ENCODE results near the gene SLC2A11.

Gene SLC2A11, protein sequence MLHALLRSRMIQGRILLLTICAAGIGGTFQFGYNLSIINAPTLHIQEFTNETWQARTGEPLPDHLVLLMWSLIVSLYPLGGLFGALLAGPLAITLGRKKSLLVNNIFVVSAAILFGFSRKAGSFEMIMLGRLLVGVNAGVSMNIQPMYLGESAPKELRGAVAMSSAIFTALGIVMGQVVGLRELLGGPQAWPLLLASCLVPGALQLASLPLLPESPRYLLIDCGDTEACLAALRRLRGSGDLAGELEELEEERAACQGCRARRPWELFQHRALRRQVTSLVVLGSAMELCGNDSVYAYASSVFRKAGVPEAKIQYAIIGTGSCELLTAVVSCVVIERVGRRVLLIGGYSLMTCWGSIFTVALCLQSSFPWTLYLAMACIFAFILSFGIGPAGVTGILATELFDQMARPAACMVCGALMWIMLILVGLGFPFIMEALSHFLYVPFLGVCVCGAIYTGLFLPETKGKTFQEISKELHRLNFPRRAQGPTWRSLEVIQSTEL

DNA sequence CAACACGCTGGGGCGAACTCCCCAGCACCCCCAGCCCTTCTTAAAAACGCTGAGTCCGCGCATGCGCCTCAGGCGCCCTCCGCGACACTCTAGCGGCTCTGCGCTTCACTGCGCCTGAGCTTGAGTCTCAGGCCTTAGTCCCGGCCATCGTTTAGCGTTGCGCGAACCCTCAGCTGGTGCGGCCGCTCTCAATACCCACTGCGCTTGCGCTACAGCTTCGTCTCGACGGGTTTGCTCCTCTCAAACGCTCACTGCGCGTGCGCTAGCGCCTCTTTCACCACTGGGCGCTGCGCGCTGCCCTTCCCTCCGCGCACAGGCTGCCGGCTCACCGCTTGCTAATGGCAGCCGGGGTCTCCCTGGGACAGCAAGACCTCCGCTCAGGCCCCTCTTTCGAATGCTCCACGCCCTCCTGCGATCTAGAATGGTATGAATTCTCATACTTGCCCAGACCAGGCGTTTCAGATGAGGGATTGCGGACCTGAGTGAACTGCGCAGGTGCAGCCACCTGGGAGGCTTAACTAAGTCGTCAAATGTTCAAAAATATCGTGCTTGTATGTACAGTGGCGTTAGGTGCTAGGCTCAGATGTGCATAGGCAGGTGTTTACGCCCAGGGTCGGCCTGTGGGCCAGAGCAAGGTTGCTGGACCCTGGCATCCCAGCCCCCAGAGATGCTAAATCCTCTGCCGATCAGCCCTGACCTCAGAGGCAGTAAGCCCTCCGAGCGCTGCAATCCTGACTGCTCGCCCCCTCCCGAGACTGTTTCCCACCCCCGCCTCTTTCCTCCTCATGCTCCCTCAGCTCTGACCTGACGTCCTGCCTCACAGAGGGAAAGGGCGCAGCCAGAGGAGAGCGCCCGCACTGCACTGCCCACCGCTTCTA, at the start of gene SLC2A11:
SLC2A11 (plus strand) TSS at position 270 of the 878 bp plus-strand sequence; CDS start at position 395, 125 bp downstream.
- TF ChIP-seq, protein P1, sequence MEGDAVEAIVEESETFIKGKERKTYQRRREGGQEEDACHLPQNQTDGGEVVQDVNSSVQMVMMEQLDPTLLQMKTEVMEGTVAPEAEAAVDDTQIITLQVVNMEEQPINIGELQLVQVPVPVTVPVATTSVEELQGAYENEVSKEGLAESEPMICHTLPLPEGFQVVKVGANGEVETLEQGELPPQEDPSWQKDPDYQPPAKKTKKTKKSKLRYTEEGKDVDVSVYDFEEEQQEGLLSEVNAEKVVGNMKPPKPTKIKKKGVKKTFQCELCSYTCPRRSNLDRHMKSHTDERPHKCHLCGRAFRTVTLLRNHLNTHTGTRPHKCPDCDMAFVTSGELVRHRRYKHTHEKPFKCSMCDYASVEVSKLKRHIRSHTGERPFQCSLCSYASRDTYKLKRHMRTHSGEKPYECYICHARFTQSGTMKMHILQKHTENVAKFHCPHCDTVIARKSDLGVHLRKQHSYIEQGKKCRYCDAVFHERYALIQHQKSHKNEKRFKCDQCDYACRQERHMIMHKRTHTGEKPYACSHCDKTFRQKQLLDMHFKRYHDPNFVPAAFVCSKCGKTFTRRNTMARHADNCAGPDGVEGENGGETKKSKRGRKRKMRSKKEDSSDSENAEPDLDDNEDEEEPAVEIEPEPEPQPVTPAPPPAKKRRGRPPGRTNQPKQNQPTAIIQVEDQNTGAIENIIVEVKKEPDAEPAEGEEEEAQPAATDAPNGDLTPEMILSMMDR (conservative IDR thresholded peaks at IDR 0.05; ENCODE audit: low read length) = peak; percentile 39
- peak within 1 kb of the TSS; percentile 83 for H3K4me3 ChIP-seq (ENCODE audit: low read length)
- peak; percentile 96 for DNase-seq (ENCODE audit: low read depth)

DNA sequence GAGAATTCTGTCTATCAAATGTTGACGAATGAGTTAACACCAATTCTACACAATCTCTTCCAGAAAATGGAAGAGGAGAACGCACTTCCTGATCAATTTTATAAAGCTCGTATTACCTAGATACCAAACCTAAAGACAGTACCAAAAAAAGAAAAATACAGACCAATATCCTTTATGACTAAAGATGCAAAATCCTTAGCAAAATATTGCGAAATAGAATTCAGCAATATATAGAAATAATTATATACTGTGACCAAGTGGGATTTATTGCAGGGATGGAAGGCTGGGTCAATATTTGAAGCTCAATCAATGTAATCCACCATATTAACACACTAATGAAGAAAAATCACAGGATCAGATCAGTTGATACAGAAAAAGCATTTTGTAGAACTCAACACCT, 45.3 kb upstream of the SLC2A11 start:
- TF ChIP-seq, protein P1 (conservative IDR thresholded peaks at IDR 0.05; ENCODE audit: low read length) = no peak
- no peak for DNase-seq (ENCODE audit: low read depth)
- no peak overlapping the region for H3K4me3 ChIP-seq (ENCODE audit: low read length)

DNA sequence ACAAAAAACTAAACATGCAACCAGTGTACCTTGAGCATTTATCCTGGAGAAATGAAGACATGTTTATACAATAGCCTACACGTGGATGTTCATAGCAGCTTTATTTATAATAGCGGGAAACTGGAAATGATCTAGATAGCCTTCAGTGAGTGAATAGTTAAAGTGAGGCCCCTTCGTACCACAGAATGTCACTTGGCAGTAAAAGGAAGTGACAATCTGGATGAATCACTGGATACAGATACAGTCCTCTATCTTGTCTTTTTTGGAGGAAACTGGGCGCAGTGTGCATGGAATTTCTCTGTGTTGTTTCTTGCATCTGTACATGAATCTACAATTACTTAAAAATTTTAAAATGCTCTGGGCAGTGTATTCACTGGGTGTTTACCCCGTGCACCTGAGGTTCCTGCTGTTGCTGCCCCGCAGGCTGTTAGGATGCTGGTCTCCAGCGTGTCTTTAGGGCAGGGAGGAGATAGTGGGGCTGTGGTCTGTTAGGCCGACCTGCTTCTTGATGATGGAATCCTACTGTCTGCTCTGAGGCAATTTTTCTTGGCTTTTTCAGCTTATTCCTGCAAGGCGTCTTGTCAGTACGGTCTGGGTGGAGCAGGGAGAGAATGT, 42.0 kb upstream of the SLC2A11 start:
- TF ChIP-seq, protein P1 (conservative IDR thresholded peaks at IDR 0.05; ENCODE audit: low read length) = no peak

DNA sequence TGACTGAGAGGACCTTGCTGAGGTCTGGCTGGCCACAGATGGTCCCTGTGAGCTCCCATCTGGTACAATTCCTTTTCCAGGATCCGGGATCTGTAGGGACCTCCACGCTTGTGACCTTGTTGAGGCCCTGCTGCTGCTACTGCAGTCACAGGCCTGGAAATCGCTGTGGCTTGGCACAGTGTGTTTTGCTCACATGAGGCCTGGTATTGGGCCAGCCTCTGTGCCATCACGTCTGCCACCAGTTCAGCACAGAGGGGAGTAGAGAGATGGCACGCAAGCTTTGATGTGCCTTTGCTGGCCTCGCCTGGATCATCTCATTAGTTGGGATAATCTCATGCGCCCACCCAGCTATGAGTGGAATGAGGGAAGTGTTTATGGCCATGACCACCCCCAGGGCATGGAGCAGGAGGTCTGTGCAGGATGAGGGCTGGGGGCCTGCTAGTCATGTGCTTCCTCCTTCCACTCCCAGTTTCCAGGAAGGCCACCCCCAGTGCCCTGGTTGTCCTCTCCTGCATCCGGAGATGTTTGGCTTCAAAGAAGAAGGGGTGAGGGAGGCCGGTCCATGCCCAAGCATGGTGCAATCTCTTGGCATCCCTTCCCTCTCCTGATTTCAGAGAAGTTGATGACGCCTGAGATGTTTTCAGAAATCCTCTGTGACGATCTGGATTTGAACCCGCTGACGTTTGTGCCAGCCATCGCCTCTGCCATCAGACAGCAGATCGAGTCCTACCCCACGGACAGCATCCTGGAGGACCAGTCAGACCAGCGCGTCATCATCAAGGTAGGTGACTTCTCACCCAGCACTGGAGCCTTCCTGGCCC, 41.3 kb upstream of the SLC2A11 start:
- peak; percentile 57 for DNase-seq (ENCODE audit: low read depth)
- H3K4me3 ChIP-seq (ENCODE audit: low read length) = no peak overlapping the region
- TF ChIP-seq, protein P1 (conservative IDR thresholded peaks at IDR 0.05; ENCODE audit: low read length) = no peak

More for the DNA sequence above, 42.0 kb upstream of the SLC2A11 start:
- H3K4me3 ChIP-seq (ENCODE audit: low read length) = no peak overlapping the region
- no peak for DNase-seq (ENCODE audit: low read depth)

DNA sequence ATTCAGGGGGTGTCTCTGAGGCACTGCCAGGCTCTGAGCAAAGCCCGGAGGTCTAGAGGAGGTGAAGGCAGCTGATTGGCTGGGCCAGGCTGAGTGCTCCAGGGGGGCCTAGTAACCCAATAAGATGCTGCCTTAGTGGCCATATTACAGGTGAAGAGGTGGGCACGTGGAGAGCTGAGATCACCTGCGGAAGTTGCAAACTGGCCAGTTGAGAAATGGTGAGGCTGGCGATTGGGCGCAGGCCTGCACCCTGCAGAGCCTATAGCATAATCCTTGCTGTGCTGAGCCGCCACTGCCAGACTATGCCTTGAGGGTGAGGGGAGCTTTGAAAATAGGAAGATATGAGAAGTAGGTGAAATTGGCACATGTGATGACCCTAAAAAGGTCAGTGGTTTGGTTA, 40.5 kb upstream of the SLC2A11 start:
- no peak overlapping the region for H3K4me3 ChIP-seq (ENCODE audit: low read length)
- DNase-seq (ENCODE audit: low read depth) = no peak
- TF ChIP-seq, protein P1 (conservative IDR thresholded peaks at IDR 0.05; ENCODE audit: low read length) = no peak

DNA sequence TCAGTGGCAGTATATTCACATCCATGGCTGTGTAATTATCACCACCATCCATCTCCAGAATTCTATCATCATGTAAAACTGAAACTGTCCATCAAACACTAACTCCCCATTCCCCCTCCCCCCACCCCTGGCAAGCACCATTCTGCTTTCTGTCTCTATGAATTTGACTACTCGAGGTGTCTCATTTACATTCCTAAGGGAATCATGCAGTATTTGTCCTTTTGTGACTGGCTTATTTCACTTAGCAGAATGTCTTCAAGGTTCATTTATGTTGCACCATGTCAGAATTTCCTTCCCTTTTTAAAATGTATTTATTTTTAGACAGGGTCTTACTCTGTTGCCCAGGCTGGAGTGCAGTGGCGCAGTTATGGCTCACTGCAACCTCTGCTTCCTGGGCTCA, 39.1 kb upstream of the SLC2A11 start:
- no peak for DNase-seq (ENCODE audit: low read depth)
- TF ChIP-seq, protein P1 (conservative IDR thresholded peaks at IDR 0.05; ENCODE audit: low read length) = no peak
- no peak overlapping the region for H3K4me3 ChIP-seq (ENCODE audit: low read length)

Measured in AG10803 (cell line).